GM12865 (cell line): Measurements from ENCODE around the gene SMARCC1.

ENCODE experiments used
- DNase-seq: peaks from one replicate; pipeline ENCODE4 v3.0.0; 2010; ENCODE audit warnings: low read depth
- H3K4me3 ChIP-seq: 2 replicates; pipeline ENCODE4 v1.5.1; 2011; ENCODE audit warnings: mild to moderate bottlenecking, low read depth, low read length, control low read depth
- CTCF ChIP-seq: IDR thresholded peaks from 2 replicates; pipeline ENCODE4 v1.5.1; 2011; ENCODE audit warnings: low read length, control low read depth, low read depth, inconsistent platforms; ENCODE audit not compliant: insufficient read depth; ENCODE audit errors: missing control alignments

Gene SMARCC1

DNA sequence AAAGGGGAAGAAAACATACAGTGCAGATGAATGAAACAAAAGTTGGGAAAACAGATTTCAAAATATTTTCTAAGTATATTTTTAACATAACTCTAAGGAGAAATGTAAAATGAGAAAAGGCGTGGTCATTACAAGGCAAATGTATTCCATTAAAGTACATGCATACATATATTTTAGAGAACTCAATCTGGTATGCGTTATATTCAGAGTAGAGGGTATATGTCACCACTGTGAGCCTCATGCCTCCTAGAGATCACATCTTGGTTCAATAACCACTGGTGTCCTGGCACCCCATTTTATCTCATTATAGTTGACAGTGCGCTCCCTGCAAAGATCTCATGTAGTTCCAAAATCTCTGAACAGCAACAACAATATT is 77.5 kb downstream of the SMARCC1 start:
- DNase-seq = no peak
- TF ChIP-seq CTCF = no peak
- no peak overlapping the region for H3K4me3 ChIP-seq

GRCh38 chr3:47701388-47701787 is 80.3 kb downstream of the SMARCC1 start:
- no peak for TF ChIP-seq CTCF
- no peak overlapping the region for H3K4me3 ChIP-seq
- DNase-seq = no peak

DNA sequence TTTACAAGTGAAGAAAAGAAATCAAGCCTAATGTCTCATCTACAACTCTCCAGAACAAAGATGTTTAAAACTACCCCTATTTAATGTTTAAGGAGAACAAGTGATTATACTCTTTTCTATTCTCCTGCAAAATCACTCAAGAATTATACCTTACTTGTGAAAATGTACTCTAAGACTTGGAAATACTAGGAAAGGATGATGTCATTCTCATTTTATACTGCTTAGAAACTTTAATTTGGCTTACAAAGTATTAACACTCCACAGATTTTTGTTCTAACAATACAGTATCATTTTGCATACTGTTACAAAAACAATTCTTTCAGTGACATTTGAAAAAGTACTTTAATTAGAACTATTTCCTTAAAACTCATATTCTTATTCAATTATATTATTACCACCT is 89.5 kb downstream of the SMARCC1 start:
- no peak for DNase-seq
- H3K4me3 ChIP-seq = no peak overlapping the region
- no peak for TF ChIP-seq CTCF

GRCh38 chr3:47688488-47688887 is 93.2 kb downstream of the SMARCC1 start:
- no peak for TF ChIP-seq CTCF
- no peak overlapping the region for H3K4me3 ChIP-seq
- DNase-seq = no peak

- H3K4me3 ChIP-seq = no peak overlapping the region
- TF ChIP-seq CTCF = no peak
- no peak for DNase-seq
These were observed 96.7 kb downstream of the SMARCC1 start for GRCh38 chr3:47685037-47685436.

DNA sequence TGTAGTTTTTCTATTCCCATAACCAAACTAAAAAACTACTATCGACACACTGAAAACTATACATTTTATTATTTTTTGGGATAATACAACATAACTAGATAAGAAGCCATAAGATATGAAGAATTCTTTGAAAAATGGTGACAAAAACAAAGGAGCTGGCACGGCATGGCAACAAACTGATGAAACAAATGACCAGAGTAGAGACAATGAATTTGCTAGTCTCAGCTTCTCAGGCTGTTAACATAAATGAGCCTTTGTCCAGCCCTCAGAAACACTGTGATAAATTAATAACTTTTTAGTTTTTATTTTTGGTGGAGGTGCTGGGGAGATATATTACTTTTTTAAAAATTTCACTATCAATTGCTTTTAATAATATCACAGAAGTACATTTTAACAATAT is 100.7 kb downstream of the SMARCC1 start:
- no peak for TF ChIP-seq CTCF
- no peak overlapping the region for H3K4me3 ChIP-seq
- no peak for DNase-seq

GRCh38 chr3:47678446-47679338 is 103.0 kb downstream of the SMARCC1 start:
- no peak overlapping the region for H3K4me3 ChIP-seq
- TF ChIP-seq CTCF = no peak
- no peak for DNase-seq
